ENCODE results near the gene CDH4. TPM values are rescaled to one million over a fixed set of nuclear protein-coding genes. Genes with fewer than 3 reads are reported as not detected.
A peak's percentile ranks its signal among the peaks of the same experiment; 100 is the strongest.
"Not testable (repeated sequence)": the region's sequence is repeated elsewhere in the genome, so short reads cannot be mapped to it uniquely, and the experiment has no call there.

The CDH4 gene
- total RNA-seq, 2 experiments from 2014 or later, result 0.11 to 0.18 TPM

DNA sequence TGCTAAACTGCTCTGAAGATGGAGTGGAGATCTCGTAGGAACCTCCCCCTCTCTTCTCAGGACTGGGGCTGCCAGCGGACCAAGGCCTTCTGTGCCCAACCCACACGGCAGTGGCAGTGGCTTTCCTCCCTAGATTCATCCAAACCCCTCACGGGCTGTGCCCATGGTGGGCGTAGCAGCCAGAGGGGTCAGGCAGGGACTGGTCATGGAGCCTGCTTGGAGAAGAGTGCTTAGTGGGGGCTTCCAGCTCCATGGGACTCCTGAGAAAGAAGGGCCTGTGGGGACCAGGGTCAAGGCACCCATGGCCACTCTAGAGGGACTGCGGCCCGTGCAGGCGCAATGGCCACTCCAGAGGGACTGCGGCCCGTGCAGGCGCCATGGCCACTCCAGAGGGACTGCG, 727.0 kb downstream of the CDH4 start:
- intact Hi-C loops (cut with micrococcal nuclease), result no loop called here
- CTCF ChIA-PET, result no interaction called here
- TF ChIP-seq, protein P1, sequence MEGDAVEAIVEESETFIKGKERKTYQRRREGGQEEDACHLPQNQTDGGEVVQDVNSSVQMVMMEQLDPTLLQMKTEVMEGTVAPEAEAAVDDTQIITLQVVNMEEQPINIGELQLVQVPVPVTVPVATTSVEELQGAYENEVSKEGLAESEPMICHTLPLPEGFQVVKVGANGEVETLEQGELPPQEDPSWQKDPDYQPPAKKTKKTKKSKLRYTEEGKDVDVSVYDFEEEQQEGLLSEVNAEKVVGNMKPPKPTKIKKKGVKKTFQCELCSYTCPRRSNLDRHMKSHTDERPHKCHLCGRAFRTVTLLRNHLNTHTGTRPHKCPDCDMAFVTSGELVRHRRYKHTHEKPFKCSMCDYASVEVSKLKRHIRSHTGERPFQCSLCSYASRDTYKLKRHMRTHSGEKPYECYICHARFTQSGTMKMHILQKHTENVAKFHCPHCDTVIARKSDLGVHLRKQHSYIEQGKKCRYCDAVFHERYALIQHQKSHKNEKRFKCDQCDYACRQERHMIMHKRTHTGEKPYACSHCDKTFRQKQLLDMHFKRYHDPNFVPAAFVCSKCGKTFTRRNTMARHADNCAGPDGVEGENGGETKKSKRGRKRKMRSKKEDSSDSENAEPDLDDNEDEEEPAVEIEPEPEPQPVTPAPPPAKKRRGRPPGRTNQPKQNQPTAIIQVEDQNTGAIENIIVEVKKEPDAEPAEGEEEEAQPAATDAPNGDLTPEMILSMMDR (IDR thresholded peaks at IDR 0.05), result no peak
- H3K36me3 Mint-ChIP-seq (ENCODE audit: low read depth), result peaks cover 22% of the 10 kb centered on the region
- no peak overlapping the region for H3K27ac Mint-ChIP-seq
- DNase-seq (no peak), ATAC-seq (no peak)
- no peaks in the 10 kb centered on the region for H3K27me3 Mint-ChIP-seq
- H3K9me3 Mint-ChIP-seq, result peaks cover 7% of the 10 kb centered on the region
- H3K4me3 Mint-ChIP-seq, result no peak overlapping the region
- POLR2A ChIA-PET, result no interaction called here
- peaks cover 17% of the 10 kb centered on the region for H3K4me1 Mint-ChIP-seq (ENCODE audit: low read depth)

- ATAC-seq (no peak), DNase-seq (no peak)
- Mint-ChIP-seq H3K27ac (no peak overlapping the region), H3K9me3 (peaks cover 7% of the 10 kb centered on the region), H3K4me1 (ENCODE audit: low read depth) (peaks cover 17% of the 10 kb centered on the region), H3K27me3 (no peaks in the 10 kb centered on the region), H3K4me3 (no peak overlapping the region), H3K36me3 (ENCODE audit: low read depth) (peaks cover 28% of the 10 kb centered on the region)
- intact Hi-C loops (cut with micrococcal nuclease), result no loop called here
- ChIA-PET CTCF (no interaction called here), POLR2A (no interaction called here)
- TF ChIP-seq, protein P1 (IDR thresholded peaks at IDR 0.05), result no peak
Observed at GRCh38 chr20:61979701-61980635, 727.9 kb downstream of the CDH4 start.

GRCh38 chr20:61980647-61981583, 728.9 kb downstream of the CDH4 start:
- H3K36me3 Mint-ChIP-seq (ENCODE audit: low read depth), result peaks cover 29% of the 10 kb centered on the region
- no peak overlapping the region for H3K4me3 Mint-ChIP-seq
- TF ChIP-seq, protein P1 (IDR thresholded peaks at IDR 0.05), result no peak
- peaks cover 7% of the 10 kb centered on the region for H3K9me3 Mint-ChIP-seq
- intact Hi-C loops (cut with micrococcal nuclease), result no loop called here
- H3K4me1 Mint-ChIP-seq (ENCODE audit: low read depth), result peaks cover 17% of the 10 kb centered on the region
- ChIA-PET POLR2A (no interaction called here), CTCF (no interaction called here)
- peak; percentile 11 for DNase-seq
- peak overlapping the region; percentile 18 for H3K27ac Mint-ChIP-seq
- no peak for ATAC-seq
- H3K27me3 Mint-ChIP-seq, result no peaks in the 10 kb centered on the region

DNA sequence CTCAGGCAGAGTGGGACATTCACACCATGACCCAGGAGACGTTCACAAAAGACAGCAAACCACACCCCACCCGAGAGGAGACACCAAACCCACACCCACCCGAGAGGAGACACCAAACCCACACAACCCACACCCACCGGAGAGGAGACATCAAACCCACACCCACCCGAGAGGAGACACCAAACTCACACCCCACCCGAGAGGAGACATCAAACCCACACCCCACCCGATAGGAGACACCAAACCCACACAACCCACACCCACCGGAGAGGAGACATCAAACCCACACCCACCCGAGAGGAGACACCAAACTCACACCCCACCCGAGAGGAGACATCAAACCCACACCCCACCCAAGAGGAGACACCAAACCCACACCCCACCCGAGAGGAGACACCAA, 729.6 kb downstream of the CDH4 start:
- intact Hi-C loops (cut with micrococcal nuclease); POLR2A ChIA-PET; H3K27me3 Mint-ChIP-seq; ATAC-seq; H3K9me3 Mint-ChIP-seq; H3K27ac Mint-ChIP-seq; H3K4me3 Mint-ChIP-seq; CTCF ChIA-PET; DNase-seq: not testable (repeated sequence)
- H3K36me3 Mint-ChIP-seq (ENCODE audit: low read depth), result peaks cover 32% of the 10 kb centered on the region
- peaks cover 20% of the 10 kb centered on the region for H3K4me1 Mint-ChIP-seq (ENCODE audit: low read depth)

DNA sequence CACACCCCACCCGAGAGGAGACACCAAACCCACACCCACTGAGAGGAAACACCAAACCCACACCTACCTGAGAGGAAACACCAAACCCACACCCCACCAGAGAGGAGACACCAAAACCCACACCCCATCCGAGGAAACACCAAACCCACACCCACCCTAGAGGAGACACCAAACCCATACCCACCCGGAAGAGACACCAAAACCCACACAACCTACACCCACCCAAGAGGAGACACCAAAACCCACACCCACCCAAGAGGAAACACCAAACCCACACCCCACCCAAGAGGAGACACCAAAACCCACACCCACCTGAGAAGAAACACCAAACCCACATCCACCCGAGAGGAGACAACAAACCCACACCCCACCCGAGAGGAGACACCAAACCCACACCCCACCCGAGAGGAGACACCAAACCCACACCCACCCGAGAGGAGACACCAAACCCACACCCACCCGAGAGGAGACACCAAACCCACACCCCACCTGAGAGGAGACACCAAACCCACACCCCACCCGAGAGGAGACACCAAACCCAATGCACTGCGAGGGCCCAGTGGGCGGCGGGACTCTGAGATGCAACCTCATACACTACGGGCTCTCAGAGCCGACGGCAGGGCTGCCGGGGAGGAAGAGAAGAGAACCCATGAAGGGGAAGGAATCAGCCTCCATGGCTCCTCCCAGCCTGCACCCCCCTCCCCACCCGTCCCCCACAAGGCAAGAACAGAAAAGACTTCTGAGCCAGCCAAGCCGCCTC, 730.3 kb downstream of the CDH4 start:
- TF ChIP-seq, protein P1 (IDR thresholded peaks at IDR 0.05), result no peak
- Mint-ChIP-seq H3K27ac (peak overlapping the region; percentile 42), H3K27me3 (no peaks in the 10 kb centered on the region), H3K9me3 (peaks cover 7% of the 10 kb centered on the region), H3K36me3 (ENCODE audit: low read depth) (peaks cover 39% of the 10 kb centered on the region), H3K4me1 (ENCODE audit: low read depth) (peaks cover 20% of the 10 kb centered on the region), H3K4me3 (no peak overlapping the region)
- no peak for ATAC-seq
- CTCF ChIA-PET, result no interaction called here
- intact Hi-C loops (cut with micrococcal nuclease), result no loop called here
- POLR2A ChIA-PET, result no interaction called here
- no peak for DNase-seq
